IPS-15b (cell line): Measurements from ENCODE around the gene SPDYE16.
"Not testable (repeated sequence)": the region's sequence is repeated elsewhere in the genome, so short reads cannot be mapped to it uniquely, and the experiment has no call there.

Experiments
- H3K27me3 ChIP-seq: one replicate; pipeline ENCODE4 v1.6.1; 2013; ENCODE audit warnings: low read length; ENCODE audit not compliant: control insufficient read depth, insufficient read depth
- H3K36me3 ChIP-seq: one replicate; pipeline ENCODE4 v1.6.1; 2013; ENCODE audit warnings: low read length; ENCODE audit not compliant: control insufficient read depth, insufficient read depth
- H3K4me1 ChIP-seq: one replicate; pipeline ENCODE4 v1.6.1; 2013; ENCODE audit warnings: mild to moderate bottlenecking, low read length; ENCODE audit not compliant: control insufficient read depth, insufficient read depth
- H3K4me3 ChIP-seq: one replicate; pipeline ENCODE4 v1.5.1; 2013; ENCODE audit warnings: low read depth, low read length
- H3K9ac ChIP-seq: one replicate; pipeline ENCODE4 v1.6.1; 2013; ENCODE audit warnings: low read depth, mild to moderate bottlenecking, low read length
- H3K9me3 ChIP-seq: one replicate; pipeline ENCODE4 v1.6.1; 2013; ENCODE audit warnings: mild to moderate bottlenecking, low read length; ENCODE audit not compliant: control insufficient read depth, insufficient read depth

SPDYE16 gene

DNA sequence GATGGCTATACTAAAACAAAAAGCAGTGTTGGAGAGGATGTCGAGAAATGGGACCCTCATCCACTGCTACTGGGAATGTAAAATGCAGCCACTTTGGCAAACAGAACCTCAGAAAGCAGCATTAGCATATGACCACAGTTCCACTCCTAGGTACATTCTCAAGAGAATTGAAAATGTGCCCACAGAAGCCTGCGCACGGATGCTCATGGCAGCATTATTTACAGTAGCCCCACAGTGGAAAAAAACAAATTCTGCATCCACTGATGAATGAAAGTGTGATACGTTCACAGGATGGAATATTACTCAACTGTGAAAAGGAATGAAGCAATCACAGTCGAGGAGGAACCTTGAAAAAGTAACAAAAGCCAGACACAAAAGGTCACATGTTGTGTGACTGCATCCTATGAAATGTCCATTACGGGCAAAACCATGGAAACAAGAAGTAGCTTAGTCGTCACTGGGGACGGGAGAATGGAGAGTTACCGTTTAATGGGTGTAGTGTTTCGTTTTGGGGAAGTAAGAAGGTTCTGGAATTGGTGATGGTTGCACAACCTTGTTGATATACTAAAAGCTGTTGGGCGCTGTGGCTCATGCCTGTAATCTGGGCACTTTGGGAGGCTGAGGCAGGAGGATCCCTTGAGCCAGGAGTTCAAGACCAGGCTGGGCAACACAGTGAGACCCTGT is 35.2 kb downstream of the SPDYE16 start:
- Histone ChIP-seq H3K9me3 (no peaks in the 10 kb centered on the region), H3K9ac (no peak overlapping the region), H3K36me3 (peaks cover 11% of the 10 kb centered on the region), H3K27me3 (no peaks in the 10 kb centered on the region), H3K4me1 (peaks cover 6% of the 10 kb centered on the region), H3K4me3 (no peak overlapping the region)

GRCh38 chr7:76506643-76507042 is 36.5 kb downstream of the SPDYE16 start:
- H3K9ac ChIP-seq, H3K4me3 ChIP-seq, H3K4me1 ChIP-seq, H3K27me3 ChIP-seq, H3K9me3 ChIP-seq: not testable (repeated sequence)
- peaks cover 11% of the 10 kb centered on the region for H3K36me3 ChIP-seq

DNA sequence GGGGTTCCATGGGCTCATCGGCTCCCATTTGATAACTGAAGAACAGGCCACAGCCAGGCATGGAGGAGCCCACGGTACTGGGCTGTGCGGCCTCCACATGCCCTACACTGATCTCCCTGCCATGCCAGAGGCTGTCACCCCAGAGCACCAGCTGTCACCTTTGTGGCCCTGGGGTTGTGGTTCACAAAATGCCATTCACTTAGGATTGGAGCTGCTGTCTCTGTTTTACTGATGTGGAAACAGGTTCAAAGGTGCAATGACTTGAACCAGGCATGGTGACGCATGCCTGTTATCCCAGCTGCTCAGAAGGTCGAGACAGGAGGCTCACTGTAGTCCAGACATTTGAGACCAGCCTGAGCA is 37.0 kb downstream of the SPDYE16 start:
- no peaks in the 10 kb centered on the region for H3K9me3 ChIP-seq
- H3K27me3 ChIP-seq, result no peaks in the 10 kb centered on the region
- H3K9ac ChIP-seq, result no peak overlapping the region
- peaks cover 14% of the 10 kb centered on the region for H3K36me3 ChIP-seq
- H3K4me3 ChIP-seq, result no peak overlapping the region
- H3K4me1 ChIP-seq, result peaks cover 6% of the 10 kb centered on the region

- no peaks in the 10 kb centered on the region for H3K9me3 ChIP-seq
- H3K27me3 ChIP-seq, result no peaks in the 10 kb centered on the region
- no peak overlapping the region for H3K4me3 ChIP-seq
- no peak overlapping the region for H3K9ac ChIP-seq
- H3K36me3 ChIP-seq, result peaks cover 14% of the 10 kb centered on the region
- H3K4me1 ChIP-seq, result peaks cover 6% of the 10 kb centered on the region
Observed at GRCh38 chr7:76505168-76506080, 37.7 kb downstream of the SPDYE16 start.

GRCh38 chr7:76504351-76505167 is 38.5 kb downstream of the SPDYE16 start:
- peaks cover 14% of the 10 kb centered on the region for H3K36me3 ChIP-seq
- not testable (repeated sequence) for H3K27me3 ChIP-seq

DNA sequence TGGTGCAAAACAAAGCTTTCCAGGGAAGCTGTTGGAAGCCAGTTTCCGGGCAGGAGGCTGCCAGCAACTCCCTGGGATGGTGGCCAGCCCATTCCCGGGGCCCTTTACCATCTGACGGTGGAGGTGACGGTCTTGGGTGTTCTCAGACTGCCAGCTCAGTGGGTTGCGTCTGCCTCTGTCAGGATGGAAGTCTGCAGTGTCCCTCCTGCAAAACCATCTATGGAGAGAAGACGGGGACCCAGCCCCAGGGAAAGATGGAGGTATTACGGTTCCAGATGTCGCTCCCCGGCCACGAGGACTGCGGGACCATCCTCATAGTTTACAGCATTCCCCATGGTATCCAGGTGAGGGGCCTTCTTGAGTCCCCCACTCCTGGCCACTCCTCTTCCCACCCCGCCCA is 39.9 kb downstream of the SPDYE16 start:
- H3K4me3 ChIP-seq, H3K9ac ChIP-seq, H3K4me1 ChIP-seq, H3K27me3 ChIP-seq, H3K9me3 ChIP-seq: not testable (repeated sequence)
- H3K36me3 ChIP-seq, result peaks cover 14% of the 10 kb centered on the region

More at GRCh38 chr7:76504351-76505167, 38.5 kb downstream of the SPDYE16 start:
- H3K4me1 ChIP-seq, H3K9ac ChIP-seq, H3K4me3 ChIP-seq, H3K9me3 ChIP-seq: not testable (repeated sequence)

GRCh38 chr7:76502836-76503235 is 40.3 kb downstream of the SPDYE16 start:
- H3K9ac ChIP-seq, H3K4me1 ChIP-seq, H3K27me3 ChIP-seq: not testable (repeated sequence)

GRCh38 chr7:76502224-76502623 is 40.9 kb downstream of the SPDYE16 start:
- H3K9me3 ChIP-seq, H3K4me1 ChIP-seq, H3K9ac ChIP-seq, H3K4me3 ChIP-seq, H3K27me3 ChIP-seq: not testable (repeated sequence)
- peaks cover 14% of the 10 kb centered on the region for H3K36me3 ChIP-seq

More at GRCh38 chr7:76502836-76503235, 40.3 kb downstream of the SPDYE16 start:
- H3K9me3 ChIP-seq, H3K4me3 ChIP-seq: not testable (repeated sequence)
- peaks cover 14% of the 10 kb centered on the region for H3K36me3 ChIP-seq

DNA sequence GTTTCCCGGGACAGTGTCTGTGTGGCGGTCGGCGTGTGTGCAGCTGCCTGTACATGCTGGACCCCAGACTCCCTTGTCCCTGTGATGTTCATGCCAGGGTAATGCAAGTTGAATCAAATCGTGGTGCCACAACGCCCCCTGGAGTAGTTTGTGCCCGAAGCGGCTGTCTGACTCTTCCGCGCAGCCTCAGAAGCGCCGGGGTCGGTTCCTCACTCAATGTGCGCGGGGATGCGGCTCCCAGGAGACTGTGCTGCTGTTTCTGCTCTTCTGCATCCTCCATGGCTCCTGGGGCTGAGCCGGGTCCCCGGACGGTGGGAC is 43.2 kb downstream of the SPDYE16 start:
- H3K9me3 ChIP-seq, H3K9ac ChIP-seq, H3K27me3 ChIP-seq, H3K36me3 ChIP-seq, H3K4me1 ChIP-seq, H3K4me3 ChIP-seq: not testable (repeated sequence)

GRCh38 chr7:76499201-76499923 is 43.7 kb downstream of the SPDYE16 start:
- not testable (repeated sequence) for H3K36me3 ChIP-seq, H3K27me3 ChIP-seq, H3K4me3 ChIP-seq, H3K9ac ChIP-seq, H3K4me1 ChIP-seq, H3K9me3 ChIP-seq

DNA sequence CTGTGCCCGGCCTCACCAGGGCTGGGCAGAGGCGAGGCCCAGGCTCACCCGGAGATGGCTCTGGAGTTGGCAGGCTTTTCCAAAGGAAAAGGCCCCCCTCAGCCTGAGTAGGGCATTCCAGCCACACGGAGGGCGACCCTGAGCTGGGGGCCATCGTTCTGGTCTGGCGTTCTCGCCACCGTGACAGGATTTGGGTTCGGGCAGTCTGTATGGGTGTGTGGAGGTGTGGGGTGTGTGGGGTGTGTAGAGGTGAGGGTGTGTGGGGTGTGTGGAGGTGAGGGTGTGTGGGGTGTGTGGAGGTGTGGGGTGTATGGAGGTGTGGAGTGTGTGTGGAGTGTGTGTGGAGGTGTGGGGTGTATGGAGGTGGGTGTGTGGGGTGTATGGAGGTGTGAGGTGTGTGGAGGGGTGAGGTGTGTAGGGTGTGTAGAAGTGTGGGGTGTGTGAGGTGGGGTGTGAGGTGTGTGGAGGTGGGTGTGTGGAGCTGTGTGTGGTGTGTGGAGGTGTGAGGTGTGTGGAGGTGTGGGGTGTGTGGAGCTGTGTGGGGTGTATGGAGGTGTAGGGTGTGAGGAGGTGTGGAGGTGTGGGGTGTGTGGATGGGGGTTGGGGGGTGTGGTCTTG is 44.4 kb downstream of the SPDYE16 start:
- H3K27me3 ChIP-seq, H3K9ac ChIP-seq, H3K4me1 ChIP-seq, H3K9me3 ChIP-seq, H3K4me3 ChIP-seq, H3K36me3 ChIP-seq: not testable (repeated sequence)
